H9 (cell line): ENCODE results near the gene IRF2BP2. TPM values are rescaled to one million over a fixed set of nuclear protein-coding genes. Genes with fewer than 3 reads are reported as not detected.

Source experiments
- DNase-seq: peaks from one replicate; pipeline ENCODE4 v3.0.0-alpha.2; 2017
- H2AFZ ChIP-seq: one replicate; pipeline ENCODE4 v1.6.1; 2013; ENCODE audit warnings: mild to moderate bottlenecking, low read length, control low read depth, moderate library complexity
- H2AK5ac ChIP-seq: 2 replicates; pipeline ENCODE4 v1.6.1; 2013; ENCODE audit warnings: low read length, control low read depth, mixed read lengths; ENCODE audit not compliant: insufficient read length
- H2BK120ac ChIP-seq: one replicate; pipeline ENCODE4 v1.6.1; 2013; ENCODE audit warnings: low read depth, mild to moderate bottlenecking, low read length, control low read depth, inconsistent platforms; ENCODE audit not compliant: poor library complexity, severe bottlenecking
- H2BK12ac ChIP-seq: 2 replicates; pipeline ENCODE4 v1.6.1; 2013; ENCODE audit warnings: low read length, control low read depth, mixed read lengths, low read depth; ENCODE audit not compliant: insufficient read length
- H2BK15ac ChIP-seq: 2 replicates; pipeline ENCODE4 v1.6.1; 2013; ENCODE audit warnings: low read depth, low read length, control low read depth
- H2BK20ac ChIP-seq: one replicate; pipeline ENCODE4 v1.6.1; 2013; ENCODE audit warnings: low read depth, mild to moderate bottlenecking, low read length, control low read depth, inconsistent platforms; ENCODE audit not compliant: poor library complexity, severe bottlenecking
- H2BK5ac ChIP-seq: 2 replicates; pipeline ENCODE4 v1.6.1; 2013; ENCODE audit warnings: low read length, control low read depth, mixed read lengths; ENCODE audit not compliant: insufficient read length
- H3K14ac ChIP-seq: 2 replicates; pipeline ENCODE4 v1.6.1; 2013; ENCODE audit warnings: low read length, control low read depth; ENCODE audit not compliant: insufficient read depth
- H3K18ac ChIP-seq: 2 replicates; pipeline ENCODE4 v1.6.1; 2013; ENCODE audit warnings: low read depth, mild to moderate bottlenecking, mixed read lengths, low read length, control low read depth; ENCODE audit not compliant: insufficient read length
- H3K23ac ChIP-seq: 2 replicates; pipeline ENCODE4 v1.6.1; 2013; ENCODE audit warnings: low read length, control low read depth, mixed read lengths, low read depth; ENCODE audit not compliant: insufficient read length
- H3K23me2 ChIP-seq: 2 replicates; pipeline ENCODE4 v1.6.1; 2013; ENCODE audit warnings: low read depth, mild to moderate bottlenecking, mixed read lengths, low read length, control low read depth; ENCODE audit not compliant: insufficient read length, poor library complexity, severe bottlenecking
- H3K27ac ChIP-seq: 2 replicates; pipeline ENCODE4 v1.5.1; 2013; ENCODE audit warnings: low read length, control low read depth, mixed read lengths, low read depth; ENCODE audit not compliant: insufficient read length
- H3K27me3 ChIP-seq: 2 replicates; pipeline ENCODE4 v1.6.1; 2013; ENCODE audit warnings: low read length, control low read depth, inconsistent platforms; ENCODE audit not compliant: insufficient read depth
- H3K4ac ChIP-seq: 2 replicates; pipeline ENCODE4 v1.6.1; 2013; ENCODE audit warnings: low read depth, mild to moderate bottlenecking, control low read depth, inconsistent platforms, low read length, moderate library complexity
- H3K4me1 ChIP-seq: 2 replicates; pipeline ENCODE4 v1.6.1; 2013; ENCODE audit warnings: low read length, control low read depth, inconsistent platforms; ENCODE audit not compliant: insufficient read depth
- H3K4me2 ChIP-seq: 2 replicates; pipeline ENCODE4 v1.6.1; 2013; ENCODE audit warnings: low read length, control low read depth, mixed read lengths; ENCODE audit not compliant: insufficient read length, insufficient read depth
- H3K56ac ChIP-seq: 2 replicates; pipeline ENCODE4 v1.6.1; 2013; ENCODE audit warnings: low read depth, mild to moderate bottlenecking, mixed read lengths, low read length, control low read depth; ENCODE audit not compliant: insufficient read length
- H3K79me1 ChIP-seq: 2 replicates; pipeline ENCODE4 v1.6.1; 2013; ENCODE audit warnings: low read depth, mild to moderate bottlenecking, moderate library complexity, low read length, control low read depth, inconsistent platforms; ENCODE audit not compliant: insufficient read depth, poor library complexity, severe bottlenecking
- H3K79me2 ChIP-seq: 2 replicates; pipeline ENCODE4 v1.6.1; 2013; ENCODE audit warnings: low read length, control low read depth, inconsistent platforms; ENCODE audit not compliant: insufficient read depth
- H3K9ac ChIP-seq: 2 replicates; pipeline ENCODE4 v1.6.1; 2013; ENCODE audit warnings: low read length, control low read depth, mixed read lengths; ENCODE audit not compliant: insufficient read length; ENCODE audit errors: extremely low read depth
- H3K9me3 ChIP-seq: one replicate; pipeline ENCODE4 v1.6.1; 2013; ENCODE audit warnings: low read depth, low read length, inconsistent platforms; ENCODE audit not compliant: control insufficient read depth
- H3T11ph ChIP-seq: one replicate; pipeline ENCODE4 v1.6.1; 2013; ENCODE audit warnings: mild to moderate bottlenecking, low read length, control low read depth, inconsistent platforms
- H4K20me1 ChIP-seq: one replicate; pipeline ENCODE4 v1.6.1; 2013; ENCODE audit not compliant: control insufficient read depth, insufficient read length, insufficient read depth
- H4K5ac ChIP-seq: 2 replicates; pipeline ENCODE4 v1.6.1; 2013; ENCODE audit warnings: low read depth, mild to moderate bottlenecking, mixed read lengths, low read length, control low read depth; ENCODE audit not compliant: insufficient read length
- H4K8ac ChIP-seq: replicated peaks from 2 replicates; pipeline ENCODE4 v1.6.1; 2013; ENCODE audit warnings: low read length, control low read depth, mixed read lengths, low read depth; ENCODE audit not compliant: insufficient read length
- H4K91ac ChIP-seq: 2 replicates; pipeline ENCODE4 v1.6.1; 2013; ENCODE audit warnings: low read depth, mild to moderate bottlenecking, moderate library complexity, mixed read lengths, low read length, control low read depth; ENCODE audit not compliant: insufficient read length
- H3K27ac Mint-ChIP-seq, 3 experiments: 2 replicates in 2 of 3; 3 replicates in 1 of 3; pipeline ENCODE4 v1.8.0; 2020 to 2021; ENCODE audit warnings: mixed read lengths in 3 of 3, mild to moderate bottlenecking in 1 of 3, moderate library complexity in 1 of 3
- H3K27me3 Mint-ChIP-seq: 2 replicates; pipeline ENCODE4 v1.8.0; 2021; ENCODE audit warnings: low read depth, mild to moderate bottlenecking, moderate library complexity, mixed read lengths
- H3K36me3 Mint-ChIP-seq, 3 experiments: 2 replicates in 2 of 3; 3 replicates in 1 of 3; pipeline ENCODE4 v1.8.0; 2020 to 2021; ENCODE audit warnings: low read depth in 3 of 3, mixed read lengths in 3 of 3; ENCODE audit not compliant: insufficient read depth in 1 of 3
- H3K4me1 Mint-ChIP-seq, 2 experiments: 2 replicates each; pipeline ENCODE4 v1.8.0; 2020; ENCODE audit warnings: mixed read lengths in 2 of 2
- H3K4me3 Mint-ChIP-seq, 2 experiments: 2 replicates in 1 of 2; 3 replicates in 1 of 2; pipeline ENCODE4 v1.8.0; 2020 to 2021; ENCODE audit warnings: mild to moderate bottlenecking in 2 of 2, mixed read lengths in 2 of 2, moderate library complexity in 1 of 2
- H3K9me3 Mint-ChIP-seq, 2 experiments: 2 replicates in 1 of 2; 3 replicates in 1 of 2; pipeline ENCODE4 v1.8.0; 2020; ENCODE audit warnings: mild to moderate bottlenecking in 2 of 2, mixed read lengths in 2 of 2, moderate library complexity in 1 of 2
- WGBS: extraction: QIAGEN DNeasy Blood & Tissue Kit; methylation state at CpG from one replicate; pipeline ENCODE4 v1.1.7; 2013; ENCODE audit warnings: missing lambda C conversion rate, low lambda C conversion rate, mixed read lengths; ENCODE audit not compliant: insufficient read length; ENCODE audit errors: extremely low coverage; 5-methylcytosine and 5-hydroxymethylcytosine counted together
- total RNA-seq: library from RNA; stranded (reverse); gene quantifications from 2 replicates; pipeline ENCODE4 v1.2.1, GENCODE V29; 2021
- TF ChIP-seq, protein P1 (sequence below): fragments of 200-600 bp; sonication (generic); conservative IDR thresholded peaks from 3 replicates; pipeline ENCODE4 v1.8.0; 2021; ENCODE audit warnings: antibody characterized with exemption, mild to moderate bottlenecking

The IRF2BP2 gene
- total RNA-seq, 1 experiment from 2014 or later = 80.2 TPM

DNA sequence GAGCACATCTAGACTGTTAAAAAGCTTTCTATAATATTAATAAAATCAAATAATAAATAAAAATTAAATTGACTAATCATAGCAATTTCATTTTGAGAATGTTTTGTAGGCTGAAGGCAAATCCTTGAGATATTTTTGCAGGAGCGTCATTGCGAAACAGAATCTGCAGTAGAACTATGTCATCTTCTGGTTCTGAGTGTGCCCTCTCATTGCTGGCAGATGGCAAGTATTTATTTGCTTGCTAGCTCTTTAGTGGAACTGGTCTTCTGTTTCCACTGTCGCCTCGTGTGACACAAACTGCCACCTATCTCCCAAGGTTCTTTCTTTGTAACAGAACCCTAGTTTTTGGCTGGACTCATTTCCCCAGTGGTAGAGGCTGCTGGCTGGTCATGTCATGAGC lies 19.0 kb upstream of the IRF2BP2 start:
- Histone ChIP-seq H3K9ac (no peak overlapping the region), H3K27ac (no peak overlapping the region), H2BK120ac (no peak overlapping the region), H3K79me2 (no peaks in the 10 kb centered on the region), H4K91ac (no peak overlapping the region), H3T11ph (no peak overlapping the region), H3K18ac (no peak overlapping the region), H3K4ac (no peak overlapping the region), H2BK5ac (no peak overlapping the region), H3K23me2 (no peaks in the 10 kb centered on the region), H2BK12ac (no peak overlapping the region), H3K27me3 (no peaks in the 10 kb centered on the region), H3K56ac (no peak overlapping the region), H4K8ac (no peak overlapping the region), H2AFZ (no peak overlapping the region), H4K5ac (no peak overlapping the region), H3K4me2 (no peak overlapping the region), H3K4me1 (peaks cover 4% of the 10 kb centered on the region), H2BK20ac (no peak overlapping the region), H3K14ac (no peak overlapping the region), H3K23ac (no peak overlapping the region), H3K9me3 (no peaks in the 10 kb centered on the region), H2AK5ac (no peak overlapping the region), H2BK15ac (no peak overlapping the region), H3K79me1 (no peaks in the 10 kb centered on the region), H4K20me1 (no peaks in the 10 kb centered on the region)
- H3K4me3 Mint-ChIP-seq = no peak overlapping the region
- no peak for DNase-seq
- TF ChIP-seq, protein P1, sequence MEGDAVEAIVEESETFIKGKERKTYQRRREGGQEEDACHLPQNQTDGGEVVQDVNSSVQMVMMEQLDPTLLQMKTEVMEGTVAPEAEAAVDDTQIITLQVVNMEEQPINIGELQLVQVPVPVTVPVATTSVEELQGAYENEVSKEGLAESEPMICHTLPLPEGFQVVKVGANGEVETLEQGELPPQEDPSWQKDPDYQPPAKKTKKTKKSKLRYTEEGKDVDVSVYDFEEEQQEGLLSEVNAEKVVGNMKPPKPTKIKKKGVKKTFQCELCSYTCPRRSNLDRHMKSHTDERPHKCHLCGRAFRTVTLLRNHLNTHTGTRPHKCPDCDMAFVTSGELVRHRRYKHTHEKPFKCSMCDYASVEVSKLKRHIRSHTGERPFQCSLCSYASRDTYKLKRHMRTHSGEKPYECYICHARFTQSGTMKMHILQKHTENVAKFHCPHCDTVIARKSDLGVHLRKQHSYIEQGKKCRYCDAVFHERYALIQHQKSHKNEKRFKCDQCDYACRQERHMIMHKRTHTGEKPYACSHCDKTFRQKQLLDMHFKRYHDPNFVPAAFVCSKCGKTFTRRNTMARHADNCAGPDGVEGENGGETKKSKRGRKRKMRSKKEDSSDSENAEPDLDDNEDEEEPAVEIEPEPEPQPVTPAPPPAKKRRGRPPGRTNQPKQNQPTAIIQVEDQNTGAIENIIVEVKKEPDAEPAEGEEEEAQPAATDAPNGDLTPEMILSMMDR = no peak
- no peaks in the 10 kb centered on the region for H3K36me3 Mint-ChIP-seq
- no CpG with 5 or more reads among the region's 4 CpGs for WGBS
- H3K27ac Mint-ChIP-seq = no peak overlapping the region
- no peaks in the 10 kb centered on the region for H3K9me3 Mint-ChIP-seq
- no peaks in the 10 kb centered on the region for H3K27me3 Mint-ChIP-seq
- peaks cover 0 to 7% of the 10 kb centered on the region in 2 experiments; a peak in 2 of 4 replicates for H3K4me1 Mint-ChIP-seq
